Neuronal stem cell (in vitro differentiated cells): ENCODE results near the gene HES5.

ENCODE experiments used
- DNase-seq: peaks from one replicate; pipeline ENCODE4 v3.0.0-alpha.2; 2013; ENCODE audit warnings: low spot score
- H2AFZ ChIP-seq: one replicate; pipeline ENCODE4 v1.6.1; 2013; ENCODE audit warnings: mild to moderate bottlenecking, low read length, inconsistent platforms
- H2AK5ac ChIP-seq: 2 replicates; pipeline ENCODE4 v1.6.1; 2013; ENCODE audit warnings: low read depth, mild to moderate bottlenecking, inconsistent platforms, low read length, moderate library complexity, mixed read lengths
- H2BK120ac ChIP-seq: 2 replicates; pipeline ENCODE4 v1.6.1; 2013; ENCODE audit warnings: low read depth, mild to moderate bottlenecking, inconsistent platforms, low read length, moderate library complexity, mixed read lengths
- H2BK12ac ChIP-seq: one replicate; pipeline ENCODE4 v1.6.1; 2013; ENCODE audit warnings: low read length, inconsistent platforms
- H2BK15ac ChIP-seq: 2 replicates; pipeline ENCODE4 v1.6.1; 2013; ENCODE audit warnings: mild to moderate bottlenecking, low read length, inconsistent platforms, mixed read lengths
- H2BK5ac ChIP-seq: one replicate; pipeline ENCODE4 v1.6.1; 2013; ENCODE audit warnings: inconsistent platforms, mild to moderate bottlenecking, low read length, moderate library complexity
- H3K14ac ChIP-seq: one replicate; pipeline ENCODE4 v1.6.1; 2013; ENCODE audit warnings: low read length, inconsistent platforms
- H3K18ac ChIP-seq: 2 replicates; pipeline ENCODE4 v1.6.1; 2013; ENCODE audit warnings: low read length, inconsistent platforms
- H3K23ac ChIP-seq: 2 replicates; pipeline ENCODE4 v1.6.1; 2013; ENCODE audit warnings: low read depth, mild to moderate bottlenecking, mixed read lengths, low read length, inconsistent platforms; ENCODE audit not compliant: poor library complexity
- H3K27ac ChIP-seq: replicated peaks from 3 replicates; pipeline ENCODE4 v1.5.1; 2013; ENCODE audit warnings: low read length, inconsistent platforms
- H3K27me3 ChIP-seq, 3 experiments: 2 replicates each; pipeline ENCODE4 v1.6.1; 2013; ENCODE audit warnings: low read length in 3 of 3, mild to moderate bottlenecking in 2 of 3, inconsistent platforms in 1 of 3, low read depth in 1 of 3, mixed read lengths in 1 of 3, moderate library complexity in 1 of 3; ENCODE audit not compliant: control insufficient read depth in 3 of 3, insufficient read depth in 3 of 3
- H3K36me3 ChIP-seq, 2 donors: replicated peaks in 1 of 2; 2 replicates each; pipeline ENCODE4 v1.6.1; 2013; ENCODE audit warnings: low read length in 2 of 2; ENCODE audit not compliant: control insufficient read depth in 2 of 2, insufficient read depth in 2 of 2
- H3K4ac ChIP-seq: 2 replicates; pipeline ENCODE4 v1.6.1; 2013; ENCODE audit warnings: inconsistent platforms, mild to moderate bottlenecking, low read length, moderate library complexity
- H3K4me1 ChIP-seq, 2 donors: 1 replicate in 1 of 2; 2 replicates in 1 of 2; pipeline ENCODE4 v1.6.1; 2013; ENCODE audit warnings: low read length in 2 of 2, low read depth in 1 of 2; ENCODE audit not compliant: control insufficient read depth in 2 of 2, insufficient read depth in 1 of 2
- H3K4me2 ChIP-seq: one replicate; pipeline ENCODE4 v1.6.1; 2013; ENCODE audit warnings: mild to moderate bottlenecking, low read length, inconsistent platforms; ENCODE audit not compliant: insufficient read depth, poor library complexity, severe bottlenecking
- H3K4me3 ChIP-seq, 2 donors: 2 replicates each; pipeline ENCODE4 v1.5.1; 2013; ENCODE audit warnings: low read length in 2 of 2, mild to moderate bottlenecking in 2 of 2, inconsistent platforms in 1 of 2, moderate library complexity in 1 of 2
- H3K79me1 ChIP-seq: one replicate; pipeline ENCODE4 v1.6.1; 2013; ENCODE audit warnings: low read depth, mild to moderate bottlenecking, inconsistent platforms, low read length, moderate library complexity
- H3K9ac ChIP-seq: one replicate; pipeline ENCODE4 v1.6.1; 2013; ENCODE audit warnings: mild to moderate bottlenecking, low read depth, low read length, inconsistent platforms; ENCODE audit not compliant: poor library complexity
- H3K9me3 ChIP-seq, 2 donors: replicated peaks in 1 of 2; 2 replicates each; pipeline versions ENCODE3 to v1.6.1; 2013; ENCODE audit warnings: low read length in 2 of 2, mild to moderate bottlenecking in 2 of 2, inconsistent platforms in 1 of 2, low read depth in 1 of 2, mixed read lengths in 1 of 2, moderate library complexity in 1 of 2; ENCODE audit not compliant: control insufficient read depth in 2 of 2, insufficient read depth in 1 of 2
- H4K8ac ChIP-seq: one replicate; pipeline ENCODE4 v1.6.1; 2013; ENCODE audit warnings: low read depth, mild to moderate bottlenecking, inconsistent platforms, low read length, moderate library complexity
- H4K91ac ChIP-seq: one replicate; pipeline ENCODE4 v1.6.1; 2013; ENCODE audit warnings: low read length, low read depth, mild to moderate bottlenecking, inconsistent platforms; ENCODE audit not compliant: poor library complexity
- WGBS, 2 donors: extraction: QIAGEN DNeasy Blood & Tissue Kit; methylation state at CpG; one replicate each; pipeline ENCODE4 v1.1.7; 2013; ENCODE audit warnings: missing lambda C conversion rate in 2 of 2, mixed read lengths in 1 of 2; ENCODE audit not compliant: insufficient read length in 2 of 2, insufficient replicate concordance in 1 of 2; ENCODE audit errors: extremely low coverage in 2 of 2; 5-methylcytosine and 5-hydroxymethylcytosine counted together

Gene HES5

GRCh38 chr1:2523891-2524609, 6.0 kb downstream of the HES5 start:
- Histone ChIP-seq H2AK5ac (no peak overlapping the region), H2BK120ac (no peak overlapping the region), H3K27me3 (peaks cover 0 to 22% (median 0%) of the 10 kb centered on the region in 3 experiments), H3K36me3 (peaks cover 25 to 48% of the 10 kb centered on the region in 2 donors), H3K9me3 (no peaks in the 10 kb centered on the region), H3K79me1 (peaks cover 22% of the 10 kb centered on the region), H4K8ac (no peak overlapping the region), H3K4me1 (peaks cover 29 to 35% of the 10 kb centered on the region in 2 donors), H3K4me2 (no peak overlapping the region), H3K4me3 (no peak overlapping the region), H3K9ac (no peak overlapping the region), H3K14ac (no peak overlapping the region), H2AFZ (no peak overlapping the region), H3K18ac (no peak overlapping the region), H3K23ac (no peak overlapping the region), H2BK5ac (no peak overlapping the region), H2BK12ac (no peak overlapping the region), H3K27ac (no peak overlapping the region), H3K4ac (no peak overlapping the region), H4K91ac (no peak overlapping the region), H2BK15ac (no peak overlapping the region)
- WGBS, 2 donors, result no CpG with 5 or more reads among the region's 10 CpGs
- no peak for DNase-seq

- no peak overlapping the region for H3K14ac ChIP-seq
- H3K27ac ChIP-seq, result no peak overlapping the region
- no peak overlapping the region for H2BK12ac ChIP-seq
- no peaks in the 10 kb centered on the region for H3K9me3 ChIP-seq
- no peak overlapping the region for H4K8ac ChIP-seq
- DNase-seq, result no peak
- no CpG with 5 or more reads among the region's 32 CpGs for WGBS, 2 donors
- H2AK5ac ChIP-seq, result no peak overlapping the region
- H3K9ac ChIP-seq, result no peak overlapping the region
- H3K36me3 ChIP-seq, result peaks cover 27 to 55% of the 10 kb centered on the region in 2 donors
- peaks cover 28 to 29% of the 10 kb centered on the region in 2 donors for H3K4me1 ChIP-seq
- peaks cover 0 to 15% (median 0%) of the 10 kb centered on the region in 3 experiments for H3K27me3 ChIP-seq
- H3K18ac ChIP-seq, result no peak overlapping the region
- H4K91ac ChIP-seq, result no peak overlapping the region
- no peak overlapping the region for H3K4ac ChIP-seq
- H2BK15ac ChIP-seq, result no peak overlapping the region
- H2BK5ac ChIP-seq, result no peak overlapping the region
- H3K4me3 ChIP-seq, result no peak overlapping the region
- no peak overlapping the region for H2AFZ ChIP-seq
- H2BK120ac ChIP-seq, result no peak overlapping the region
- no peak overlapping the region for H3K4me2 ChIP-seq
- H3K23ac ChIP-seq, result no peak overlapping the region
- H3K79me1 ChIP-seq, result peaks cover 26% of the 10 kb centered on the region
Observed at GRCh38 chr1:2523191-2523890, 6.7 kb downstream of the HES5 start.

GRCh38 chr1:2522230-2522629, 7.8 kb downstream of the HES5 start:
- Histone ChIP-seq H3K14ac (no peak overlapping the region), H2AK5ac (no peak overlapping the region), H3K4me2 (no peak overlapping the region), H3K18ac (no peak overlapping the region), H3K9ac (no peak overlapping the region), H4K8ac (no peak overlapping the region), H3K23ac (no peak overlapping the region), H2BK15ac (no peak overlapping the region), H3K79me1 (peaks cover 22% of the 10 kb centered on the region), H2BK5ac (no peak overlapping the region), H3K4me1 (peaks cover 19 to 21% of the 10 kb centered on the region in 2 donors), H2AFZ (no peak overlapping the region), H4K91ac (no peak overlapping the region), H3K27ac (no peak overlapping the region), H2BK120ac (no peak overlapping the region), H3K27me3 (peaks cover 0 to 5% (median 0%) of the 10 kb centered on the region in 3 experiments), H3K4ac (no peak overlapping the region), H2BK12ac (no peak overlapping the region), H3K4me3 (no peak overlapping the region), H3K9me3 (no peaks in the 10 kb centered on the region), H3K36me3 (peaks cover 33 to 66% of the 10 kb centered on the region in 2 donors)
- no CpG with 5 or more reads among the region's 7 CpGs for WGBS, 2 donors
- no peak for DNase-seq

GRCh38 chr1:2520806-2521205, 9.3 kb downstream of the HES5 start:
- peaks cover 46 to 80% of the 10 kb centered on the region in 2 donors for H3K36me3 ChIP-seq
- DNase-seq, result no peak
- no CpG with 5 or more reads among the region's 21 CpGs for WGBS, 2 donors
- H2AFZ ChIP-seq, result no peak overlapping the region
- no peak overlapping the region for H3K4ac ChIP-seq
- H3K18ac ChIP-seq, result no peak overlapping the region
- H3K27ac ChIP-seq, result no peak overlapping the region
- no peak overlapping the region for H3K14ac ChIP-seq
- H2BK5ac ChIP-seq, result no peak overlapping the region
- H3K79me1 ChIP-seq, result peaks cover 22% of the 10 kb centered on the region
- peaks cover 13 to 15% of the 10 kb centered on the region in 2 donors for H3K4me1 ChIP-seq
- no peak overlapping the region for H2BK120ac ChIP-seq
- no peak overlapping the region for H3K4me2 ChIP-seq
- no peak overlapping the region for H2BK15ac ChIP-seq
- H3K27me3 ChIP-seq, result no peaks in the 10 kb centered on the region
- no peak overlapping the region for H2AK5ac ChIP-seq
- no peak overlapping the region for H3K23ac ChIP-seq
- H2BK12ac ChIP-seq, result peak overlapping the region; percentile 17
- H3K9ac ChIP-seq, result no peak overlapping the region
- H3K9me3 ChIP-seq, result no peaks in the 10 kb centered on the region
- no peak overlapping the region for H4K91ac ChIP-seq
- no peak overlapping the region for H4K8ac ChIP-seq
- H3K4me3 ChIP-seq, result no peak overlapping the region
